Measurements from ENCODE around the gene PTCH2.

PTCH2 gene

DNA sequence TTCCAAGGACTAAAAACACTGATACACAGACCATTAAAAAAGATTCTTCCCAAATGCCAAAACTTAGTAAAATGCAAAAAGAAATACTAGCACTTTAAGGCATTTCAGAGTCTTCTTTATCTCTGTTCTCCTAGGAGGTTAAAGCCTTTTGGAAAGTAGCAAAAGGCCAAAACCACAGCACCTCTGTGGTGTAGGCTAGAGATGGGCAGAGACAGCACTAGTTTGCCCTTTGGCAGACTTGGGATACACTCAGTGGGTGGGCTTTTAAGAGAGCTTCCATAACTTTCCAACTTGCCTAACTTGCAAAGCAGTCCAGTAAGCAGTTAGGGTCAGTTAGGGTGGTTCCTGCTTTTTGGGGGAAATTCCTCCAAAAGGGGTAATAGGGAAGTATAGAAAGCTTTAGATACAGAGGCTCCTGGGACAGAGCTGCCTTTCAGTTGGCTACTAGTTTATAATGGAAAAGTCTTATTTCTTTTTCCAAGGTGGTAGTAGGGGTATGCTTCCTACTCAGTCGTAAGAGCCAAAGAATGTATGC is 17.9 kb upstream of the PTCH2 start:
- Histone ChIP-seq H3K4me3 (ENCODE audit: low read depth, low read length) (no peak overlapping the region), H3K79me2 (no peaks in the 10 kb centered on the region), H3K9ac (no peak overlapping the region), H3K4me1 (no peaks in the 10 kb centered on the region), H3K27me3 (ENCODE audit: control insufficient read depth, insufficient read depth, low read length) (no peaks in the 10 kb centered on the region), H3K36me3 (ENCODE audit: control insufficient read depth, insufficient read depth, low read length) (no peaks in the 10 kb centered on the region), H3K27ac (no peak overlapping the region), H3K9me3 (ENCODE audit: control insufficient read depth, low read length) (no peaks in the 10 kb centered on the region), H3K4me2 (ENCODE audit: low read length) (no peak overlapping the region), H2AFZ (no peak overlapping the region)
- TF ChIP-seq, protein P1, sequence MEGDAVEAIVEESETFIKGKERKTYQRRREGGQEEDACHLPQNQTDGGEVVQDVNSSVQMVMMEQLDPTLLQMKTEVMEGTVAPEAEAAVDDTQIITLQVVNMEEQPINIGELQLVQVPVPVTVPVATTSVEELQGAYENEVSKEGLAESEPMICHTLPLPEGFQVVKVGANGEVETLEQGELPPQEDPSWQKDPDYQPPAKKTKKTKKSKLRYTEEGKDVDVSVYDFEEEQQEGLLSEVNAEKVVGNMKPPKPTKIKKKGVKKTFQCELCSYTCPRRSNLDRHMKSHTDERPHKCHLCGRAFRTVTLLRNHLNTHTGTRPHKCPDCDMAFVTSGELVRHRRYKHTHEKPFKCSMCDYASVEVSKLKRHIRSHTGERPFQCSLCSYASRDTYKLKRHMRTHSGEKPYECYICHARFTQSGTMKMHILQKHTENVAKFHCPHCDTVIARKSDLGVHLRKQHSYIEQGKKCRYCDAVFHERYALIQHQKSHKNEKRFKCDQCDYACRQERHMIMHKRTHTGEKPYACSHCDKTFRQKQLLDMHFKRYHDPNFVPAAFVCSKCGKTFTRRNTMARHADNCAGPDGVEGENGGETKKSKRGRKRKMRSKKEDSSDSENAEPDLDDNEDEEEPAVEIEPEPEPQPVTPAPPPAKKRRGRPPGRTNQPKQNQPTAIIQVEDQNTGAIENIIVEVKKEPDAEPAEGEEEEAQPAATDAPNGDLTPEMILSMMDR (IDR thresholded peaks at IDR 0.05), result no peak

DNA sequence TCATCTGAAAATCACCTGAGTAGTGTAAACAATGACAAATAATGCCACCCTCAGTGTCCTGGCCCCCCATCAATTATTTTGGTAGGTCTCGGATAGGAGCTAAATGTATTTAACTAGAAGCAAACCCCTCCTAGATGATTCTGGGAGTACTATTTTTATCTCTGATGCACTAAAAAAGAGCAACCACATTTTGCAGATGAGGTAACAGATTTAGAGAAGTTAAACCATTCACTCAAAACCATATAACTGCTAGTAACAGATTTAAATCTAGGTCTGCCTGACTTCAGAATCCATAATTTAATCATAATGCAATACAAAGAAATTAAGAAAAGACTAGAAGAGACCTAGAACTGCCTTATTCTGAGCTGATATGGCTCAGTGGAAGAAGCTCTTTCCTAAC is 17.3 kb upstream of the PTCH2 start:
- Histone ChIP-seq H3K4me2 (ENCODE audit: low read length) (no peak overlapping the region), H2AFZ (no peak overlapping the region), H3K79me2 (no peaks in the 10 kb centered on the region), H3K9me3 (ENCODE audit: control insufficient read depth, low read length) (no peaks in the 10 kb centered on the region), H3K9ac (no peak overlapping the region), H3K27me3 (ENCODE audit: control insufficient read depth, insufficient read depth, low read length) (no peaks in the 10 kb centered on the region), H3K4me3 (ENCODE audit: low read depth, low read length) (no peak overlapping the region), H3K4me1 (no peaks in the 10 kb centered on the region), H3K27ac (no peak overlapping the region), H3K36me3 (ENCODE audit: control insufficient read depth, insufficient read depth, low read length) (no peaks in the 10 kb centered on the region)
- TF ChIP-seq, protein P1 (IDR thresholded peaks at IDR 0.05), result no peak

DNA sequence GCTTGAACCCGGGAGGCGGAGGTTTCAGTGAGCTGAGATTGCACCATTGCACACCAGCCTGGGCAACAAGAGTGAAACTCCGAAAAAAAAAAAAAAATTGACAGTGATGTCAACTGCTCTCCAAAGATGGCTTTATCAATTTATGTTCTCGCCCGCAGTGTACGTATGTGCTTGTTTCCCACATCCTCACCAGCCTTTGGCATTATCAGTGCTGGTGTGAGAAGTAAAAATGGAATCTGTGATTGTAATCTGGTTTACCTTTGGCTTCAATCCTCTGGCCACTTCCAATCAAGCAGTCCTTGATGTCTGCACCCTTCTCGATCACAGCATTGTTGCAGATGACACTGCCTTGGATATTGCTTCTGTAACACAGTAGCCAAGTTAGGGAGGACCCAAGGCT is 14.4 kb upstream of the PTCH2 start:
- no peaks in the 10 kb centered on the region for H3K27me3 ChIP-seq (ENCODE audit: control insufficient read depth, insufficient read depth, low read length)
- no peak overlapping the region for H2AFZ ChIP-seq
- H3K9ac ChIP-seq, result no peak overlapping the region
- no peak overlapping the region for H3K4me3 ChIP-seq (ENCODE audit: low read depth, low read length)
- H3K4me2 ChIP-seq (ENCODE audit: low read length), result no peak overlapping the region
- no peak overlapping the region for H3K27ac ChIP-seq
- TF ChIP-seq, protein P1 (IDR thresholded peaks at IDR 0.05), result no peak
- no peaks in the 10 kb centered on the region for H3K79me2 ChIP-seq
- no peaks in the 10 kb centered on the region for H3K36me3 ChIP-seq (ENCODE audit: control insufficient read depth, insufficient read depth, low read length)
- H3K4me1 ChIP-seq, result no peaks in the 10 kb centered on the region
- H3K9me3 ChIP-seq (ENCODE audit: control insufficient read depth, low read length), result no peaks in the 10 kb centered on the region

DNA sequence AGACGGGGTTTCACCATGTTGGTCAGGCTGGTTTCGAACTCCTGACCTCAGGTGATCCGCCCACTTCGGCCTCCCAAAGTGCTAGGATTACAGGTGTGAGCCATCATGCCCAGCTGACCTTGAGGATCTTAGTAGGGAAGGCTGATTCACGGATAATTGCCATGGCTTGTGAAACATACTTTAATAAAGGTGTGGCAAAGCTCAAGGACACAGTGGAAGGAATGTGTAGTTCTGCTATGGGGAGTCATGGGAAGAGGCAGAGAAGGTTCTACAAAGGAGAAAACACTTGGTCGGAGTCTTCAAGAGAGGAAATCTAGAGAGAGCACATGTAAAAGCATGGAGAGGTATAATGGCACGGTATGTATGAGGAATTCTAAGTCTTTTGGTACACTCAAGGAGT is 12.7 kb upstream of the PTCH2 start:
- TF ChIP-seq, protein P1 (IDR thresholded peaks at IDR 0.05), result no peak
- Histone ChIP-seq H3K27me3 (ENCODE audit: control insufficient read depth, insufficient read depth, low read length) (no peaks in the 10 kb centered on the region), H3K4me1 (no peaks in the 10 kb centered on the region), H3K79me2 (no peaks in the 10 kb centered on the region), H3K27ac (no peak overlapping the region), H3K9ac (no peak overlapping the region), H3K9me3 (ENCODE audit: control insufficient read depth, low read length) (no peaks in the 10 kb centered on the region), H3K4me2 (ENCODE audit: low read length) (no peak overlapping the region), H3K4me3 (ENCODE audit: low read depth, low read length) (no peak overlapping the region), H2AFZ (no peak overlapping the region), H3K36me3 (ENCODE audit: control insufficient read depth, insufficient read depth, low read length) (no peaks in the 10 kb centered on the region)

DNA sequence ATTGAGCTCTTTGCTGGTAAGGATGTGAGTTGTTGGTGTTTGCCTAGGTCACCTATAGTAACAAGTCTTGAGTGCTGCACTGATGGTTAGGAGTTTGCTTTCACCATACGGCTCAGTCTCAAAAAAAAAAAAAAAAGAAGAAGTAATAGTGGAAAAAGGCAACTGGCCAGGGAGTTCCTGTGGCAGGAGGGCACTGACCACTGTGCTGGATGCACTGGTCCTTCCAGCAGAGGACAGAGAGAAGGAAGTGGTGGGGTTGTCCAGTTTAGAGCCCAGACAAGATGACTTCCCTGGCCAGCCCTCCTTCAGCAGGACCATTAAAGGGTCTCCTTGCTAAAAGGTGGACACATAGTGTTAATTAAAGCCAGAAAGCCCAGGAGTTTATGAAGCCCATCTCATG is 11.9 kb upstream of the PTCH2 start:
- no peaks in the 10 kb centered on the region for H3K27me3 ChIP-seq (ENCODE audit: control insufficient read depth, insufficient read depth, low read length)
- no peak overlapping the region for H3K4me2 ChIP-seq (ENCODE audit: low read length)
- TF ChIP-seq, protein P1 (IDR thresholded peaks at IDR 0.05), result no peak
- no peak overlapping the region for H2AFZ ChIP-seq
- no peaks in the 10 kb centered on the region for H3K9me3 ChIP-seq (ENCODE audit: control insufficient read depth, low read length)
- no peak overlapping the region for H3K4me3 ChIP-seq (ENCODE audit: low read depth, low read length)
- H3K27ac ChIP-seq, result no peak overlapping the region
- H3K4me1 ChIP-seq, result no peaks in the 10 kb centered on the region
- H3K79me2 ChIP-seq, result no peaks in the 10 kb centered on the region
- H3K9ac ChIP-seq, result no peak overlapping the region
- no peaks in the 10 kb centered on the region for H3K36me3 ChIP-seq (ENCODE audit: control insufficient read depth, insufficient read depth, low read length)
